Endothelial cell (in vitro differentiated cells): ENCODE results near the gene RNF6. TPM values are rescaled to one million over a fixed set of nuclear protein-coding genes. Genes with fewer than 3 reads are reported as not detected.

Experiments
- DNase-seq: peaks from one replicate; pipeline ENCODE4 v3.0.0; 2021; ENCODE audit warnings: low spot score
- H3K27ac Mint-ChIP-seq: one replicate; pipeline ENCODE4 v1.8.0; 2021; ENCODE audit warnings: mixed read lengths, inconsistent platforms; ENCODE audit not compliant: unreplicated experiment
- H3K27me3 Mint-ChIP-seq: one replicate; pipeline ENCODE4 v1.8.0; 2021; ENCODE audit warnings: mild to moderate bottlenecking, moderate library complexity, mixed read lengths, inconsistent platforms; ENCODE audit not compliant: unreplicated experiment
- H3K36me3 Mint-ChIP-seq: one replicate; pipeline ENCODE4 v1.8.0; 2021; ENCODE audit warnings: mild to moderate bottlenecking, low read depth, mixed read lengths, inconsistent platforms; ENCODE audit not compliant: unreplicated experiment
- H3K4me1 Mint-ChIP-seq: one replicate; pipeline ENCODE4 v1.8.0; 2021; ENCODE audit warnings: mild to moderate bottlenecking, mixed read lengths, inconsistent platforms; ENCODE audit not compliant: unreplicated experiment
- H3K4me3 Mint-ChIP-seq: one replicate; pipeline ENCODE4 v1.8.0; 2021; ENCODE audit warnings: mild to moderate bottlenecking, mixed read lengths, inconsistent platforms; ENCODE audit not compliant: unreplicated experiment
- H3K9me3 Mint-ChIP-seq: one replicate; pipeline ENCODE4 v1.8.0; 2021; ENCODE audit warnings: mixed read lengths, inconsistent platforms; ENCODE audit not compliant: unreplicated experiment
- total RNA-seq: library from RNA; stranded (reverse); fragmentation: NEBNext Ultra II Directional; extraction: Animal tissue kit (Norgen Biotek cat#: 25700); gene quantifications from one replicate; pipeline ENCODE4 v1.2.1, GENCODE V29; 2021; ENCODE audit not compliant: unreplicated experiment
- TF ChIP-seq, protein P1 (sequence below): fragments of 200-600 bp; sonication (generic); IDR thresholded peaks from one replicate; pipeline ENCODE4 v1.5.0; 2021; ENCODE audit warnings: antibody characterized with exemption; ENCODE audit not compliant: unreplicated experiment

Gene RNF6
- total RNA-seq, 1 donor from 2014 or later: 20.2 TPM

DNA sequence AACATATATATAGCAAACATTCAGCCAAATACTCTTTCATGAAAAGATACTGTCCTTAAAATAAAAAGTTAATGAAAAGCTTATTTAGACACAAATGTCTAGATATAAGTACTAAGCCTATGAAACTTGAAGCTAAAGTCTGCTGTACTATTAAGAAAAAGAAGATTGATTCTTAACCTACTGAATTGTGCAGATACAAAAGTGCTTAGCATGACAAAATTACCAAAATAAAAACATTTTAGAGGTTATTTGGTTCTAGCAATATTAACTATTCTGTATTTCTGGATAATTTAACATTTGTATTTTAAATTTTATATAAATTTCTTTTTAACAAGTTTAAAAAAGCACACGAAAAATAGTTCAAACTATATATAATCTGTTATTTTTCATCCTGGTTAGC lies 8.8 kb downstream of the RNF6 start:
- Mint-ChIP-seq H3K4me1 (no peaks in the 10 kb centered on the region), H3K27ac (no peak overlapping the region), H3K27me3 (no peaks in the 10 kb centered on the region), H3K4me3 (no peak overlapping the region), H3K36me3 (peaks cover 27% of the 10 kb centered on the region), H3K9me3 (no peaks in the 10 kb centered on the region)
- no peak for DNase-seq
- TF ChIP-seq, protein P1, sequence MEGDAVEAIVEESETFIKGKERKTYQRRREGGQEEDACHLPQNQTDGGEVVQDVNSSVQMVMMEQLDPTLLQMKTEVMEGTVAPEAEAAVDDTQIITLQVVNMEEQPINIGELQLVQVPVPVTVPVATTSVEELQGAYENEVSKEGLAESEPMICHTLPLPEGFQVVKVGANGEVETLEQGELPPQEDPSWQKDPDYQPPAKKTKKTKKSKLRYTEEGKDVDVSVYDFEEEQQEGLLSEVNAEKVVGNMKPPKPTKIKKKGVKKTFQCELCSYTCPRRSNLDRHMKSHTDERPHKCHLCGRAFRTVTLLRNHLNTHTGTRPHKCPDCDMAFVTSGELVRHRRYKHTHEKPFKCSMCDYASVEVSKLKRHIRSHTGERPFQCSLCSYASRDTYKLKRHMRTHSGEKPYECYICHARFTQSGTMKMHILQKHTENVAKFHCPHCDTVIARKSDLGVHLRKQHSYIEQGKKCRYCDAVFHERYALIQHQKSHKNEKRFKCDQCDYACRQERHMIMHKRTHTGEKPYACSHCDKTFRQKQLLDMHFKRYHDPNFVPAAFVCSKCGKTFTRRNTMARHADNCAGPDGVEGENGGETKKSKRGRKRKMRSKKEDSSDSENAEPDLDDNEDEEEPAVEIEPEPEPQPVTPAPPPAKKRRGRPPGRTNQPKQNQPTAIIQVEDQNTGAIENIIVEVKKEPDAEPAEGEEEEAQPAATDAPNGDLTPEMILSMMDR: no peak

DNA sequence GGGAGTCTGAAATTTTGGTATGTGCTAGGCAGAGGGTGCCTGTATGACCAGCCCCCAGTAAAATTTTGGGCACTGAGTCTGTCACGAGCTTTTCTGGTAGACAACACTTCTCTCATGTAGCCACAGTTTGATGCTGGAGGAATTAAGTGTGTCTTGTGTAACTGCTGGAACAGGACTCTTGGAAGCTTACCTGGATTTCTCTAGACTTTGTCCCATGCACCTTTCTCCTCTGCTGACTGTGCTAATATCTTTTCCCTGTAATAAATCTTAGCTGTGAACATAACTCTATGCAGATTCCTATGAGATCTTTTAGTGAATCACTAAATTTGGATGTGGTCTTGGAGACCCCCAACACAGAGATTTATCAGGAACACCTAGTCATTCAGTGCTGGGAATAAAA lies 13.8 kb downstream of the RNF6 start:
- H3K9me3 Mint-ChIP-seq: no peaks in the 10 kb centered on the region
- no peak overlapping the region for H3K27ac Mint-ChIP-seq
- H3K4me1 Mint-ChIP-seq: no peaks in the 10 kb centered on the region
- TF ChIP-seq, protein P1: no peak
- DNase-seq: no peak
- H3K4me3 Mint-ChIP-seq: no peak overlapping the region
- H3K36me3 Mint-ChIP-seq: peaks cover 6% of the 10 kb centered on the region
- no peaks in the 10 kb centered on the region for H3K27me3 Mint-ChIP-seq

DNA sequence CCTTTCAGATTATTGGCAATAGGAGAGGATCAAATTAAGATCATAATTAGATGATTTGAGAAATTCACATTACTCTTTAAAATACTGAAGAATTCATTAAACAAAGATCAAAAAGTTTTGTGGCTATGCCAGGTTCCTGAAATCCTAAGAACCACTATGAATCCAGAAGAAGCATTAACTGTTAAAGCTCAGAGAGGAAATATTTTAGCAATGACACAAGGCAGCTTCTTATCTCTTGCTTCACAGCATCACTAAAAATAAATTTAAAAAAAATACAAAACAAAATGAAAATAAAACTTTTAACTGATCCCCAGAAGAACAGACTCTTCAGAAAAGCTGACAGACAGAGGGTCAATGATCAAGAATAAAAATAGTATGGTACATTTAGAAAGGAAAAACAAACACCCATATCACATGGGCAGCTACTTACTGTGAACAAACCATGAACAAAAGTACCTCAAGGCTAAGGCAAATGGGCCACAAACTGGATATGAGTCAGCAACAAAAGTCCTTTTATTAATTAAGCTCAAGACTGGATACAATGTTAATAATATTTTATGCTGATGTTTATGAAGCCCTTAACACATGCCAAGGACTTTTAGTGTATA lies 19.6 kb downstream of the RNF6 start:
- H3K4me3 Mint-ChIP-seq: no peak overlapping the region
- H3K4me1 Mint-ChIP-seq: peaks cover 4% of the 10 kb centered on the region
- TF ChIP-seq, protein P1: no peak
- H3K36me3 Mint-ChIP-seq: no peaks in the 10 kb centered on the region
- no peak for DNase-seq
- H3K9me3 Mint-ChIP-seq: no peaks in the 10 kb centered on the region
- no peaks in the 10 kb centered on the region for H3K27me3 Mint-ChIP-seq
- H3K27ac Mint-ChIP-seq: no peak overlapping the region

DNA sequence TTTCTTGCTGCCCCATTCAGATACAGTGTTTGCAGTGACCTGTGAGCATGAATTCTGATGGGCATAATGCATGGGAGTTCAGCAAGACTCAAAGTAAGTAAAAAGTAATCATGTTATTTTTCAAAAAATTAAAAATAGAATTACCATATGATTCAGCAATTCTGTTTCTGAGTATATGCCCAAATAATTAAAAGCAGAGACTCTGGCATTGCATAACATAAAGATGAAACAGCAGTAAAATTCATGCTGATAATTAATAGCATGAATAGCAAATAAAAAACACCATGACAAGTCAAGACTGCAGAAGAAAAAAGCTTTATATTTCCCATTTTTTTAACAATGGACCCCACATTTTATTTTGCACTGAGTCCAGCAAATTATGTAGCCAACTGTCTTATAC lies 21.3 kb downstream of the RNF6 start:
- peaks cover under 1% of the 10 kb centered on the region for H3K9me3 Mint-ChIP-seq
- TF ChIP-seq, protein P1: no peak
- H3K36me3 Mint-ChIP-seq: peaks cover under 1% of the 10 kb centered on the region
- peaks cover 4% of the 10 kb centered on the region for H3K4me1 Mint-ChIP-seq
- no peak for DNase-seq
- H3K27ac Mint-ChIP-seq: no peak overlapping the region
- H3K4me3 Mint-ChIP-seq: no peak overlapping the region
- no peaks in the 10 kb centered on the region for H3K27me3 Mint-ChIP-seq

DNA sequence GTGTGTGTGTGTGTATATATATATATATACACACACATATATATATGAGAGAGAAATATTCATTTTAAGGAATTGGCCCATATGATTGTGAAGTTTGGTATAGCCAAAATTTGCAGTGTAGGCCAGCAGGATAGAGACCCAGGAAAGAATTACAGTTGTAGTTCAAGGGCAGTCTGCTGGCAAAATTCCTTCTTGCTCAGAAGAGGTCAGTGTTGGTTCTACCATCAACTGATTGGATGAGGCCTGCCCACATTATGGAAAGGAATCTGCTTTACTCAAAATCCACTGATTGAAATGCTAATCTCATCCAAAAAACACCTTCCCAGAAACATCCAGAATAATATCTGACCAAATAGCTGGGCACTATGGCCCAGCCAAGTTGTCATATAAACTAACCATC lies 24.0 kb downstream of the RNF6 start:
- peaks cover 4% of the 10 kb centered on the region for H3K9me3 Mint-ChIP-seq
- H3K27me3 Mint-ChIP-seq: no peaks in the 10 kb centered on the region

More for the DNA sequence above, 24.0 kb downstream of the RNF6 start:
- H3K27ac Mint-ChIP-seq: no peak overlapping the region
- no peak for DNase-seq
- peaks cover 4% of the 10 kb centered on the region for H3K4me1 Mint-ChIP-seq
- H3K36me3 Mint-ChIP-seq: peaks cover 3% of the 10 kb centered on the region
- H3K4me3 Mint-ChIP-seq: no peak overlapping the region
- TF ChIP-seq, protein P1: no peak
